ENCODE measurements around the gene C2CD3.

GRCh38 chr11:74007691-74008372, 163.0 kb downstream of the C2CD3 start:
- TF ChIP-seq POLR2A (IDR thresholded peaks at IDR 0.05) = no peak
- no peak for TF ChIP-seq CTCF (IDR thresholded peaks at IDR 0.05)

All from esophagus squamous epithelium (tissue), 4 donors.